ENCODE data around the gene GRIK4. TPM values are rescaled to one million over a fixed set of nuclear protein-coding genes. Genes with fewer than 3 reads are reported as not detected.

The GRIK4 gene
- total RNA-seq, 1 experiment from 2014 or later, result not detected

DNA sequence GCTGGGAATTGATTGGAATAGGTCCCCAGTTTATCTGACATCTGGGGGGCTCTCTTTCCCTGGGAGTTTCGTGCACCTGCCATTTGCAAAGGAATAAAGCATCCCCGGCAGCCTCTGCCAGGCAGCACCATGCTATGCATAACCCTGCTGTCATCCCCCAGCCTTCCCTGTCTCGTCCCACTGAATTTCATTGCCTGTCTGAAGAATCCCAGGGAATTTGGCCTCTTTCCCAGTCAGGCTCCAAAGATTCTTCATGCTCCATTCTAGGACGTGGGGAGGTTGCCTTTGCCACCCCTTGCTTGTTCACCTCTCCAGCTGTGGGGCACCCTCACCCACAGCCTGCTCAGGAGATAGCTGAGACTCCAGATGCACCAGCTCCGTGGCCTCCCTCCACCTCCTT is 317.3 kb downstream of the GRIK4 start:
- Mint-ChIP-seq H3K27me3 (ENCODE audit: insufficient read depth, unreplicated experiment) (peaks cover 45% of the 10 kb centered on the region), H3K36me3 (ENCODE audit: insufficient read depth, unreplicated experiment) (no peaks in the 10 kb centered on the region), H3K4me3 (ENCODE audit: unreplicated experiment) (no peak overlapping the region), H3K9me3 (ENCODE audit: unreplicated experiment) (no peaks in the 10 kb centered on the region), H3K4me1 (ENCODE audit: insufficient read depth, unreplicated experiment) (no peaks in the 10 kb centered on the region), H3K27ac (ENCODE audit: low read depth, unreplicated experiment) (no peak overlapping the region)
- intact Hi-C loops (cut with micrococcal nuclease), result no loop called here
- TF ChIP-seq, protein P1, sequence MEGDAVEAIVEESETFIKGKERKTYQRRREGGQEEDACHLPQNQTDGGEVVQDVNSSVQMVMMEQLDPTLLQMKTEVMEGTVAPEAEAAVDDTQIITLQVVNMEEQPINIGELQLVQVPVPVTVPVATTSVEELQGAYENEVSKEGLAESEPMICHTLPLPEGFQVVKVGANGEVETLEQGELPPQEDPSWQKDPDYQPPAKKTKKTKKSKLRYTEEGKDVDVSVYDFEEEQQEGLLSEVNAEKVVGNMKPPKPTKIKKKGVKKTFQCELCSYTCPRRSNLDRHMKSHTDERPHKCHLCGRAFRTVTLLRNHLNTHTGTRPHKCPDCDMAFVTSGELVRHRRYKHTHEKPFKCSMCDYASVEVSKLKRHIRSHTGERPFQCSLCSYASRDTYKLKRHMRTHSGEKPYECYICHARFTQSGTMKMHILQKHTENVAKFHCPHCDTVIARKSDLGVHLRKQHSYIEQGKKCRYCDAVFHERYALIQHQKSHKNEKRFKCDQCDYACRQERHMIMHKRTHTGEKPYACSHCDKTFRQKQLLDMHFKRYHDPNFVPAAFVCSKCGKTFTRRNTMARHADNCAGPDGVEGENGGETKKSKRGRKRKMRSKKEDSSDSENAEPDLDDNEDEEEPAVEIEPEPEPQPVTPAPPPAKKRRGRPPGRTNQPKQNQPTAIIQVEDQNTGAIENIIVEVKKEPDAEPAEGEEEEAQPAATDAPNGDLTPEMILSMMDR (IDR thresholded peaks at IDR 0.05; ENCODE audit: unreplicated experiment), result no peak
- CTCF ChIA-PET, result no interaction called here
- POLR2A ChIA-PET, result no interaction called here
- BruUV-seq (replicated peaks), result no TSS peak
- DNase-seq (ENCODE audit: unreplicated experiment), result no peak

DNA sequence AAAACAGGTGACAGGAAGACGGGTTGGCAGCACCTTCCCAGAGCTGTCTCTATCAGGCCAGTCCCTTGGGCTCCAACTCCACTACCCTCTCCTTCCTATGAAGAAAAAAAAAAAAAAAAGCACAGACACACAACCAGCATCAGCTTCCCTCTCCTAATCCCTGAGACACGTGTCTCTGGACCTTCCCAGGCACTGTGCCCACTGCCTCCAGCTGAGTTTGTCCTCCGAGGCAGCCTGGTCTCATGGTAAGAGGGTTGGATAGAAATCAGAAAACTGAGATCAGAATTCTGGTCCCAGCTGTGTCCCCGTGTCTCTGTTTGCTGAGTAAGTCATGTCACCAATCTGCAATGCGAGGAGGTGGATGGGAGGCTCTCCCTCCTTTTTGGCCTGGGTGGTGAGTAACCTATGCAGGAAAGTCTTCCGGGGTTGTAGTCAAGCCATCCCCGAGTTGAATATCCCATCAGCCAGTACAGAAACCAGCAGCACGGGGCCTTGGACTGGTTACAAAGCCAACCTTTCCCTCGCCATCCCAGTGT is 318.6 kb downstream of the GRIK4 start:
- DNase-seq (ENCODE audit: unreplicated experiment), result no peak
- TF ChIP-seq, protein P1 (IDR thresholded peaks at IDR 0.05; ENCODE audit: unreplicated experiment), result no peak
- Mint-ChIP-seq H3K27ac (ENCODE audit: low read depth, unreplicated experiment) (no peak overlapping the region), H3K36me3 (ENCODE audit: insufficient read depth, unreplicated experiment) (no peaks in the 10 kb centered on the region), H3K9me3 (ENCODE audit: unreplicated experiment) (no peaks in the 10 kb centered on the region), H3K27me3 (ENCODE audit: insufficient read depth, unreplicated experiment) (peaks cover 45% of the 10 kb centered on the region), H3K4me1 (ENCODE audit: insufficient read depth, unreplicated experiment) (no peaks in the 10 kb centered on the region), H3K4me3 (ENCODE audit: unreplicated experiment) (no peak overlapping the region)
- POLR2A ChIA-PET, result interaction anchor here (0.6 kb wide), 1 partner anchor 98 kb away, joined by 3 read pairs; no protein-coding TSS in a partner anchor
- no TSS peak for BruUV-seq (replicated peaks)
- CTCF ChIA-PET, result no interaction called here
- intact Hi-C loops (cut with micrococcal nuclease), result no loop called here

DNA sequence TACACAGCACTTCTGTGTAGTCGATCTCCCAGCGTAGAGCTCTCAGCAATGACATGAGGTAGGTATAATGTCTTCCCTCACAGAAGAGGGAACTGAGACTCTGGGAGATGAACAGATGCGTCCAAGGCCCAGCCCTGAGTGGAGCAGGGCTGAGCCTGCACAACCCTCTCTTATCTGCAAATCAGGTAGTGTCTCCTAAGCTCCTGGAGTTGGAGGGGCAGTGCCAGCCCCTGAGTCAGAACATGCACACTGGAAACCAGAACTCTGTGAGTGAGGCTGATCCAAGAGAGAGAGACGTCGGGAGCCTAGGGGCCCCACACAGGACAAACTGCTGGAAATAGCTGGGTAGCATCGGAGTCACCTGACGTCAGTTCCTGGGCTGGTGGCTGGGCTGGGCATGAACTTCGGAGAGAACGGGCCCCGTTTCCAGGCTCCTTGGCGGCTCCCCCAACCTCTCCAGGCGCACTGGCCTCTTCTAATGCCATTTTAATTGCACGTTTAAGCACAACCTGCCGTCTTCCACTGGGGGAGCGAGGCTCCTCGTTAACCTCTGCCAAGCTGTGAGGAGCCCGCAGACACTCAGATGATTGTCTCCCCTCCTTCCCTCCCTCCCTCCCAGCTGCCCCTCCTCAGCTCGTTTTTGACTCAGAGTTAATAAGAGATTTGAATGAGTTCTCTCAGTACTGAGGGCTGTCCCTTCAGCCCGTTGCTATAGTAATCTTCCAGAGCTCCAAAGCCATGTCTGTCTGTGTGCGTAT is 321.1 kb downstream of the GRIK4 start:
- BruUV-seq (replicated peaks), result no TSS peak
- H3K27me3 Mint-ChIP-seq (ENCODE audit: insufficient read depth, unreplicated experiment), result peaks cover 63% of the 10 kb centered on the region
- no peak overlapping the region for H3K4me3 Mint-ChIP-seq (ENCODE audit: unreplicated experiment)
- H3K9me3 Mint-ChIP-seq (ENCODE audit: unreplicated experiment), result no peaks in the 10 kb centered on the region
- no peaks in the 10 kb centered on the region for H3K36me3 Mint-ChIP-seq (ENCODE audit: insufficient read depth, unreplicated experiment)
- no peak overlapping the region for H3K27ac Mint-ChIP-seq (ENCODE audit: low read depth, unreplicated experiment)
- TF ChIP-seq, protein P1 (IDR thresholded peaks at IDR 0.05; ENCODE audit: unreplicated experiment), result no peak
- H3K4me1 Mint-ChIP-seq (ENCODE audit: insufficient read depth, unreplicated experiment), result no peaks in the 10 kb centered on the region
- intact Hi-C loops (cut with micrococcal nuclease), result no loop called here
- DNase-seq (ENCODE audit: unreplicated experiment), result no peak
- POLR2A ChIA-PET, result interaction anchor here (0.9 kb wide), 1 partner anchor 9 kb away, joined by 3 read pairs; no protein-coding TSS in a partner anchor
- CTCF ChIA-PET, result no interaction called here

DNA sequence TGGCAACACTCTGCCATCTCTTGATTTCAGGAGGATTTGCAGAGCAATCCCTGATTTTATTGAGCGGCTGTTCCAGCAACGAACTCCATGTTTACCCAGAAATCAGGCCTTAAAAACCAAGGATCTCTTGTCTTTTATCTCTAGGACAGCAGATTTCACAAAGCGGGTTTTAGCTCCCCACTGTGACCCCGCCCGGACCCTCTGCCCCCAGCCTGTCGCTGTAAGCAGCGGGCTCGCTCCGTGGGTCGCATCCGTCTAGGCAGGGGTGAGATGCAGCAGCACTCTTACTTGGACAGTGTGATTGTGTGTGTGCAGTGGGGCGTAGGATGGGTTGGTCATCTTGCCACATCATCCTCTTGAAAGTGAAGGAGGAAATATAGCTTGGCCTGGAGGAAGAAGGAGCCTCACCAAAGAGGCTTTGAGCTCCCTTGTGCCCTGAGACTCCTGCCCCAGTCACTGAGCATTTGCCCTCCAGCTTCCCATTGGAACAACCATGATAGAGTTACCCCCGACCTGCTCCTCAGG is 323.2 kb downstream of the GRIK4 start:
- TF ChIP-seq, protein P1 (IDR thresholded peaks at IDR 0.05; ENCODE audit: unreplicated experiment), result no peak
- no peaks in the 10 kb centered on the region for H3K36me3 Mint-ChIP-seq (ENCODE audit: insufficient read depth, unreplicated experiment)
- H3K9me3 Mint-ChIP-seq (ENCODE audit: unreplicated experiment), result no peaks in the 10 kb centered on the region
- intact Hi-C loops (cut with micrococcal nuclease), result no loop called here
- peaks cover 56% of the 10 kb centered on the region for H3K27me3 Mint-ChIP-seq (ENCODE audit: insufficient read depth, unreplicated experiment)
- no peaks in the 10 kb centered on the region for H3K4me1 Mint-ChIP-seq (ENCODE audit: insufficient read depth, unreplicated experiment)
- no peak overlapping the region for H3K27ac Mint-ChIP-seq (ENCODE audit: low read depth, unreplicated experiment)
- ChIA-PET CTCF (interaction anchor here (0.6 to 1.4 kb wide), 4 partner anchors 32 to 360 kb away, joined by 3 to 6 read pairs (median 3); no protein-coding TSS in a partner anchor), POLR2A (no interaction called here)
- no TSS peak for BruUV-seq (replicated peaks)
- no peak overlapping the region for H3K4me3 Mint-ChIP-seq (ENCODE audit: unreplicated experiment)
- no peak for DNase-seq (ENCODE audit: unreplicated experiment)

All from MCF 10A (cell line).